Thyroid gland (tissue), 4 donors: ENCODE measurements around the gene TSG101. TPM values are rescaled to one million over a fixed set of nuclear protein-coding genes. Genes with fewer than 3 reads are reported as not detected.

Experiments used
- DNase-seq, 2 donors: peaks; one replicate each; pipeline ENCODE4 v3.0.0-alpha.2; 2019
- H3K27ac ChIP-seq, 3 donors: fragments of 200-600 bp; sonication (generic); 1 replicate in 2 of 3; 2 replicates in 1 of 3; pipeline ENCODE4 v1.5.1; 2016 to 2019; ENCODE audit warnings: mild to moderate bottlenecking in 1 of 3, moderate library complexity in 1 of 3
- H3K27me3 ChIP-seq: fragments of 200-600 bp; sonication (generic); one replicate; pipeline ENCODE4 v1.5.1; 2019
- H3K36me3 ChIP-seq, 2 donors: fragments of 200-600 bp; sonication (generic); one replicate each; pipeline ENCODE4 v1.5.1; 2016 to 2019
- H3K4me1 ChIP-seq, 2 donors: fragments of 200-600 bp; sonication (generic); one replicate each; pipeline ENCODE4 v1.5.1; 2017 to 2019
- H3K4me3 ChIP-seq, 3 donors: fragments of 200-600 bp; sonication (generic); replicated peaks in 1 of 3; 1 replicate in 2 of 3; 2 replicates in 1 of 3; pipeline ENCODE4 v1.5.1; 2016; ENCODE audit warnings: mild to moderate bottlenecking in 1 of 3
- H3K9me3 ChIP-seq: fragments of 200-600 bp; sonication (generic); one replicate; pipeline ENCODE4 v1.5.1; 2017
- POLR2A ChIP-seq, 2 donors: fragments of 450-650 bp; IDR thresholded peaks; one replicate each; pipeline ENCODE4 v1.6.1; 2017; ENCODE audit warnings: antibody characterized with exemption in 2 of 2, mild to moderate bottlenecking in 2 of 2, moderate library complexity in 1 of 2
- WGBS, 2 donors: methylation state at CpG; one replicate each; pipeline ENCODE4 v1.1.5; 2017; 5-methylcytosine and 5-hydroxymethylcytosine counted together
- intact Hi-C: fragments of 100-400 bp; cut with DNase I; formaldehyde crosslinking; loops from one replicate; pipeline ENCODE4 v1.15.1; 2023
- total RNA-seq, 4 donors: library from RNA; depleted of rRNA; stranded (reverse); fragments of >200 nt; gene quantifications; one replicate each; pipeline ENCODE4 v1.2.3, GENCODE V29; 2016
- TF ChIP-seq, protein P1 (sequence below), 6 experiments: fragments of 200-600 bp in 3 of 6; fragments of 450-650 bp in 3 of 6; sonication (generic) in 3 of 6; IDR thresholded peaks; one replicate each; pipeline ENCODE4 v1.5.1; 2016 to 2019; ENCODE audit warnings: antibody characterized with exemption in 6 of 6, mild to moderate bottlenecking in 2 of 6, inconsistent platforms in 1 of 6, moderate library complexity in 1 of 6

TSG101 gene
- total RNA-seq, 4 donors from 2014 or later = 71.5 to 147 (median 99.3) TPM

DNA sequence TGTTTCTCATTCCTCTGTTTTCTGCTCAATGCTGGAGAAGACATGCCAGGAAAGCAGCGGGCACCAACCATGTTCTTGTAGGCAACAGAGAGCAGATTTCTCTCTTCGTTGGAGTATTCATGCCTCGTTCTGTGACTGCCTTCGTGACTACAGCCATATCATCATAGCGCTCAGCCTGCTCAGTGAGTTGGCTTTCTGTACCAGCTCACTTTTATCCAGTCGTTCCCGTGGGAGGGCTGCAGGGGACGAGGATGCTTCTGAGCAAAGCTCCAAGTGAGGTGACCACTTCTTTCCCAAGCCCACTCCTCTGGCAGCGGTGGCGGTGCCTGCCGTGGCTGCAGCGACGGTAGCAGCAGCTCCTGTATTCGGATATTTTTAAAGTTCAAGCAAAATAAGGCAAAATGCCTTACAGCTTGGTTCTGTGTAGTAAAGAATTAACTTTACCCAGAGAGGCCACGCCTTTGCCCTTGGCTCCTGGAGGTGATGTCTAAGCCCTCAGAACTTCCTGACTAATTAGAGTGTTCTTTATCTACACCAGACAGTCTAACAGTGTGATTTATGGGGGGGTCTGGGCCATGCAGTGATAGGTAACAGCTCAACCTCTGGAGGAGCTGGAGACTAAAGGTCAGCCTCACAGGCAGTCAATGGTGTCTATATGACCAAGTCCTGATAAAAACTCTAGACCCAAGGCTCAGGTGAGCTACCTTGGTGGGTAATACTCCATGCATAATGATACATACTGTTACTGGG, 35.8 kb downstream of the TSG101 start:
- Histone ChIP-seq H3K27ac (no peak overlapping the region), H3K9me3 (no peaks in the 10 kb centered on the region), H3K27me3 (no peaks in the 10 kb centered on the region), H3K4me3 (no peak overlapping the region), H3K36me3 (peaks cover 5 to 9% of the 10 kb centered on the region in 2 donors), H3K4me1 (peaks cover 0 to 7% of the 10 kb centered on the region in 2 donors)
- no peak for DNase-seq
- intact Hi-C loops = no loop called here
- 92 to 97% methylated on average over 15 of the region's 15 CpGs for WGBS, 2 donors
- TF ChIP-seq POLR2A (IDR thresholded peaks at IDR 0.05) = no peak
- TF ChIP-seq, protein P1, sequence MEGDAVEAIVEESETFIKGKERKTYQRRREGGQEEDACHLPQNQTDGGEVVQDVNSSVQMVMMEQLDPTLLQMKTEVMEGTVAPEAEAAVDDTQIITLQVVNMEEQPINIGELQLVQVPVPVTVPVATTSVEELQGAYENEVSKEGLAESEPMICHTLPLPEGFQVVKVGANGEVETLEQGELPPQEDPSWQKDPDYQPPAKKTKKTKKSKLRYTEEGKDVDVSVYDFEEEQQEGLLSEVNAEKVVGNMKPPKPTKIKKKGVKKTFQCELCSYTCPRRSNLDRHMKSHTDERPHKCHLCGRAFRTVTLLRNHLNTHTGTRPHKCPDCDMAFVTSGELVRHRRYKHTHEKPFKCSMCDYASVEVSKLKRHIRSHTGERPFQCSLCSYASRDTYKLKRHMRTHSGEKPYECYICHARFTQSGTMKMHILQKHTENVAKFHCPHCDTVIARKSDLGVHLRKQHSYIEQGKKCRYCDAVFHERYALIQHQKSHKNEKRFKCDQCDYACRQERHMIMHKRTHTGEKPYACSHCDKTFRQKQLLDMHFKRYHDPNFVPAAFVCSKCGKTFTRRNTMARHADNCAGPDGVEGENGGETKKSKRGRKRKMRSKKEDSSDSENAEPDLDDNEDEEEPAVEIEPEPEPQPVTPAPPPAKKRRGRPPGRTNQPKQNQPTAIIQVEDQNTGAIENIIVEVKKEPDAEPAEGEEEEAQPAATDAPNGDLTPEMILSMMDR (IDR thresholded peaks at IDR 0.05) = no peak

DNA sequence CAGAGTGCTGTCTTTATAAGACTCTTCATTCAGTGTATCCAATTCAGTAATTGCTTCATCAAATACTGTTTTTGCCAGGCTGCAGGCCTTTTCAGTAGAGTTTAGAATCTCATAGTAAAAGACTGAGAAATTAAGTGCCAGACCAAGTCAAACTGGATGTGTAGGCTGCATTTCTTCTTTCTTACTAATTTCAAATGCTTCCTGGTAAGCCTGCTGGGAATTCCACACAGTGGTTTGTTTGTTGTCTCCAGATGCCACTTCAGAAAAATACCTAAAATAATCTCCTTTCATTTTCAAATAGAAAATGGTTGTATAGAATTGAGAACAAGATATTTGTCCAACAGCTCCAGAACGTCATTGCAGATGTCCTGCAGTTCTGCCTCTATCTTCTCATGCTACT, 36.4 kb downstream of the TSG101 start:
- no peak for TF ChIP-seq POLR2A (IDR thresholded peaks at IDR 0.05)
- TF ChIP-seq, protein P1 (IDR thresholded peaks at IDR 0.05) = no peak
- 90 to 93% methylated on average over 1 of the region's 1 CpG for WGBS, 2 donors
- no peaks in the 10 kb centered on the region for H3K9me3 ChIP-seq
- no peak overlapping the region for H3K27ac ChIP-seq
- peaks cover 5 to 9% of the 10 kb centered on the region in 2 donors for H3K36me3 ChIP-seq
- H3K4me1 ChIP-seq = peaks cover 0 to 7% of the 10 kb centered on the region in 2 donors
- H3K4me3 ChIP-seq = no peak overlapping the region
- H3K27me3 ChIP-seq = no peaks in the 10 kb centered on the region
- DNase-seq = no peak
- intact Hi-C loops = no loop called here

DNA sequence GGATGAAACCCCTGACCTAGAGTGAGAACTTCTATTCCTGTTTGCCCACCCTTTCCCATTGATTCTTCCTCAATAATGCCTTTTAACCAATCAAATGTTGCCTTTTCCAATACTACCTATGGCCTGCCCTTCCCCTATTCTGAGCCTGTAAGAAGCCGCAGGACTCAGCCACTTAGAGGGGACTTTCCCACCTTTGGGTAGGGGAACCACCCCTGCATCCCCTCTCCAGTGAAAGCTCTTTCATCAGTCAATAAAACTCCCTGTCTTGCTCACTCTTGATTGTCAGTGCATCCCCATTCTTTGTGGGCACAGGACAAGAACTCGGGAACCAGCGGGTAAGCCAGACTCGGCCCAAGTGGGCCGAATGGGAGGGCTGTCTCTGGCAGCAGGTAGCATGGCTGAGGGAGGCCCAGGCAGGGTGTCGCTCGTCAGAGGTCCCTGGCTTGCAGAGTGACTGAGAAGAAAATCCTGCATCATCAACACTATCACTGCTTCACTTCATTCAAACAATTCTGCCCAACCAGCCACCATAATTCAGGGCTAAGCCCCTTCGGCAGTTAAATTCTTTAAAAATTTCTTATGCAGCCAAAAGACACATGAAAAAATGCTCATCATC, 40.7 kb downstream of the TSG101 start:
- Histone ChIP-seq H3K36me3 (peaks cover 31 to 34% of the 10 kb centered on the region in 2 donors), H3K4me1 (no peaks in the 10 kb centered on the region), H3K27ac (no peak overlapping the region), H3K9me3 (no peaks in the 10 kb centered on the region), H3K4me3 (no peak overlapping the region), H3K27me3 (no peaks in the 10 kb centered on the region)
- TF ChIP-seq POLR2A (IDR thresholded peaks at IDR 0.05) = no peak
- TF ChIP-seq, protein P1 (IDR thresholded peaks at IDR 0.05) = no peak
- intact Hi-C loops = no loop called here
- 96 to 97% methylated on average over 6 to 8 of the region's 8 CpGs for WGBS, 2 donors
- DNase-seq = no peak

DNA sequence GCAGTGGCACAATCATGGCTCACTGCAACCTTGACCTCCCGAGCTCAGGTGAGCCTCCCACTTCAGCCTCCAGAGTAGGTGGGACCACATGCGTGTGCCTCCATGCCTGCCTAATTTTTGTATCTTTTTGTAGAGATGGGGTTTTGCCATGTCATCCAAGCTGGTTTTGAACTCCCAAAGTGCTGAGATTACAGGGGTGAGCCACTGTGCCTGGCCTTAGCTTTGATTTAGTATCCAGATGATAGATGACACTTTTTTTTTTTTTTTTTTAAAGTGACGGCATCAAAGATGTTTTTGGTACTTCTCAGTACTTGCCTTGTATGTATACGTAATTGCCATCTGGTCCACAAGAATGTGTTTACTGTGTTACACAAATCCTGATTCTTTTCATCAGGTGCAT, 47.7 kb downstream of the TSG101 start:
- H3K4me3 ChIP-seq = no peak overlapping the region
- H3K36me3 ChIP-seq = peaks cover 57 to 65% of the 10 kb centered on the region in 2 donors
- no peak overlapping the region for H3K27ac ChIP-seq
- no peaks in the 10 kb centered on the region for H3K9me3 ChIP-seq
- DNase-seq = no peak
- no peaks in the 10 kb centered on the region for H3K4me1 ChIP-seq
- no peaks in the 10 kb centered on the region for H3K27me3 ChIP-seq
- WGBS, 2 donors = 98% methylated on average over 4 of the region's 4 CpGs
- no peak for TF ChIP-seq POLR2A (IDR thresholded peaks at IDR 0.05)
- TF ChIP-seq, protein P1 (IDR thresholded peaks at IDR 0.05) = no peak
- intact Hi-C loops = no loop called here

DNA sequence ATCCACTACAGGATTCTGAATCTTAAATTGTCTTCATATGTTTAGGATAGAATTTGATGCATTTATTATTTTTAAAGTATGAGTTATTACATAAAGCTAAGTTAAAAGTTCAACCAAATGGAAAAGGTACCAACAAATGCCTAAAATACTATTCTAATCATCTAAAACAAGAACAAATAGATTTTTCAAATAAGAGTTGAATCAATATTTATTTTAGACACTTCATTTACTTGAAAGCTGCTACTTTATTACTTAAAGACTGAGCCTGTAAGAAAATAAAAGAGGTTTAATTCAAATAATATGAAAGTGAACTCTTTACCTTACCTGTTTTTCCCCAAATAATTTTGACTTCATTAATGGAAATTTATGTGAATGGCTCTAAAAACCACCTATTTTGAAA, 54.2 kb downstream of the TSG101 start:
- Histone ChIP-seq H3K27me3 (no peaks in the 10 kb centered on the region), H3K4me1 (no peaks in the 10 kb centered on the region), H3K36me3 (peaks cover 7 to 13% of the 10 kb centered on the region in 2 donors), H3K27ac (no peak overlapping the region), H3K4me3 (no peak overlapping the region), H3K9me3 (no peaks in the 10 kb centered on the region)
- TF ChIP-seq POLR2A (IDR thresholded peaks at IDR 0.05) = no peak
- TF ChIP-seq, protein P1 (IDR thresholded peaks at IDR 0.05) = no peak
- intact Hi-C loops = no loop called here
- no peak for DNase-seq
